Urothelium cell line (cell line): ENCODE results near the gene FGF5.
A peak's percentile ranks its signal among the peaks of the same experiment; 100 is the strongest.
"Not testable (repeated sequence)": the region's sequence is repeated elsewhere in the genome, so short reads cannot be mapped to it uniquely, and the experiment has no call there.

Experiments
- DNase-seq: peaks from one replicate; pipeline ENCODE4 v3.0.0; 2011; ENCODE audit warnings: low spot score, mixed read lengths
- FAIRE-seq: peaks from 2 replicates; lab custom pipeline; 2011; peaks lifted over from hg19 to GRCh38; lab: Jason Lieb, UNC

Gene FGF5

GRCh38 chr4:80290665-80291064, 24.2 kb downstream of the FGF5 start:
- not testable (repeated sequence) for DNase-seq, FAIRE-seq

- no peak for DNase-seq
Observed at GRCh38 chr4:80294206-80294605, 27.7 kb downstream of the FGF5 start.

GRCh38 chr4:80295336-80295735, 28.9 kb downstream of the FGF5 start:
- FAIRE-seq, result no peak
- no peak for DNase-seq

More at GRCh38 chr4:80294206-80294605, 27.7 kb downstream of the FGF5 start:
- FAIRE-seq, result no peak

- DNase-seq (no peak), FAIRE-seq (no peak)
Observed at GRCh38 chr4:80295826-80296225, 29.4 kb downstream of the FGF5 start.

GRCh38 chr4:80301884-80302283, 35.4 kb downstream of the FGF5 start:
- DNase-seq, result no peak
- no peak for FAIRE-seq

GRCh38 chr4:80302616-80303223, 36.3 kb downstream of the FGF5 start:
- FAIRE-seq, result no peak
- no peak for DNase-seq

- FAIRE-seq (no peak), DNase-seq (no peak)
Observed at GRCh38 chr4:80305466-80305865, 39.0 kb downstream of the FGF5 start.

- FAIRE-seq (no peak), DNase-seq (peak; percentile 9)
Observed at GRCh38 chr4:80306260-80306659, 39.8 kb downstream of the FGF5 start.

- FAIRE-seq, result no peak
- DNase-seq, result no peak
Observed at GRCh38 chr4:80307183-80307735, 40.8 kb downstream of the FGF5 start.

GRCh38 chr4:80307774-80308465, 41.5 kb downstream of the FGF5 start:
- peak; percentile 33 for DNase-seq

GRCh38 chr4:80308466-80308822, 42.0 kb downstream of the FGF5 start:
- FAIRE-seq (no peak), DNase-seq (peak; percentile 10)

More at GRCh38 chr4:80307774-80308465, 41.5 kb downstream of the FGF5 start:
- no peak for FAIRE-seq

- FAIRE-seq (no peak), DNase-seq (peak; percentile 60)
Observed at GRCh38 chr4:80309294-80310004, 43.0 kb downstream of the FGF5 start.

GRCh38 chr4:80311130-80311529, 44.7 kb downstream of the FGF5 start:
- DNase-seq (no peak), FAIRE-seq (no peak)

GRCh38 chr4:80312124-80312523, 45.7 kb downstream of the FGF5 start:
- FAIRE-seq (no peak), DNase-seq (no peak)

GRCh38 chr4:80313627-80314026, 47.2 kb downstream of the FGF5 start:
- DNase-seq, result no peak
- no peak for FAIRE-seq

- not testable (repeated sequence) for FAIRE-seq, DNase-seq
Observed at GRCh38 chr4:80315848-80316247, 49.4 kb downstream of the FGF5 start.

- no peak for DNase-seq
Observed at GRCh38 chr4:80321341-80321740, 54.9 kb downstream of the FGF5 start.

GRCh38 chr4:80321776-80322175, 55.3 kb downstream of the FGF5 start:
- DNase-seq (no peak), FAIRE-seq (no peak)

More at GRCh38 chr4:80321341-80321740, 54.9 kb downstream of the FGF5 start:
- no peak for FAIRE-seq

GRCh38 chr4:80322716-80323115, 56.3 kb downstream of the FGF5 start:
- DNase-seq, result peak; percentile 33

GRCh38 chr4:80324171-80324570, 57.7 kb downstream of the FGF5 start:
- FAIRE-seq (no peak), DNase-seq (no peak)

More at GRCh38 chr4:80322716-80323115, 56.3 kb downstream of the FGF5 start:
- no peak for FAIRE-seq

GRCh38 chr4:80331693-80332092, 65.2 kb downstream of the FGF5 start:
- DNase-seq (no peak), FAIRE-seq (no peak)
